Measurements from ENCODE around the gene ELK3.

DNA sequence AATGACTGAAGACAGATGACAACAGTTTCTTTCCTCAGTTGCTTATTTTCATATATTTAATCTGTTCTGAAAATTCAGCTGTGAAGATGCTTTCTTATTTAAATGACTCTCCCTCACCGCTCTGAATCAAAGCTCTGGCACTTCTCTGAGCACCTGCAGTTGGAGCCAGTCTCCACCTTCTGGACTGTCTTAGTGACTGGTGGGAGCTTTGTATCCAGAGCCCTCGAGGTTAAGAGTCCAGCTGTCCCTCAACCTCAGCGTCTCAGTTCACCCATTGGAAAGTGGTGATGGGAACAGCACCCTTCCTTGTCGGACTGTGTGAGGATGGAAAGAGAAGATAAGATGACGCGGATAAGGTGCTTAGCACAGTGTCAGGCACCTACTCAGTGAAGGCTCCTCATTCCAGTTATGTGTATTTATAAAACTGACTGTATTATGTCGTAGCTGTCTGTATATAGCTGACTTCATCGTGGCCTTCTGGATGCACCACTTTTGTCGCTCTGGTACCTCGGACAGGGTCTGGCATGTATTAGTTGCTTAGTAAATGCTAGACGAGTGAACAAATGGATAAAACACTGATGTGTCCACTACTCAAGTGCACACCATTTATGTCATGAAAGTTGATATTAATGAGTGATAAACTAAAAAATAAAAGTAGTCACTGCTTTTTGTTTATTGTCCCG lies 34.5 kb downstream of the ELK3 start:
- TF ChIP-seq, protein P1, sequence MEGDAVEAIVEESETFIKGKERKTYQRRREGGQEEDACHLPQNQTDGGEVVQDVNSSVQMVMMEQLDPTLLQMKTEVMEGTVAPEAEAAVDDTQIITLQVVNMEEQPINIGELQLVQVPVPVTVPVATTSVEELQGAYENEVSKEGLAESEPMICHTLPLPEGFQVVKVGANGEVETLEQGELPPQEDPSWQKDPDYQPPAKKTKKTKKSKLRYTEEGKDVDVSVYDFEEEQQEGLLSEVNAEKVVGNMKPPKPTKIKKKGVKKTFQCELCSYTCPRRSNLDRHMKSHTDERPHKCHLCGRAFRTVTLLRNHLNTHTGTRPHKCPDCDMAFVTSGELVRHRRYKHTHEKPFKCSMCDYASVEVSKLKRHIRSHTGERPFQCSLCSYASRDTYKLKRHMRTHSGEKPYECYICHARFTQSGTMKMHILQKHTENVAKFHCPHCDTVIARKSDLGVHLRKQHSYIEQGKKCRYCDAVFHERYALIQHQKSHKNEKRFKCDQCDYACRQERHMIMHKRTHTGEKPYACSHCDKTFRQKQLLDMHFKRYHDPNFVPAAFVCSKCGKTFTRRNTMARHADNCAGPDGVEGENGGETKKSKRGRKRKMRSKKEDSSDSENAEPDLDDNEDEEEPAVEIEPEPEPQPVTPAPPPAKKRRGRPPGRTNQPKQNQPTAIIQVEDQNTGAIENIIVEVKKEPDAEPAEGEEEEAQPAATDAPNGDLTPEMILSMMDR (IDR thresholded peaks at IDR 0.05), result no peak
- no peak for TF ChIP-seq POLR2A (IDR thresholded peaks at IDR 0.05)

Data from body of pancreas (tissue), 4 donors.